HG03439 (cell line): Measurements from ENCODE around the gene GRIK4.

Experiments used
- ATAC-seq: cut with Tn5 transposase; IDR thresholded peaks from one replicate; pipeline ENCODE4 v1.9.1; 2021; ENCODE audit warnings: mild to moderate bottlenecking, moderate library complexity; ENCODE audit not compliant: unreplicated experiment

Gene GRIK4

GRCh38 chr11:120793806-120794479 is 282.4 kb downstream of the GRIK4 start:
- no peak for ATAC-seq

- no peak for ATAC-seq
Observed at GRCh38 chr11:120794748-120795147, 283.2 kb downstream of the GRIK4 start.

GRCh38 chr11:120795185-120795584 is 283.6 kb downstream of the GRIK4 start:
- ATAC-seq, result no peak

- ATAC-seq, result no peak
Observed at GRCh38 chr11:120797143-120797542, 285.6 kb downstream of the GRIK4 start.

GRCh38 chr11:120798854-120799253 is 287.3 kb downstream of the GRIK4 start:
- no peak for ATAC-seq

GRCh38 chr11:120800206-120800605 is 288.7 kb downstream of the GRIK4 start:
- no peak for ATAC-seq

DNA sequence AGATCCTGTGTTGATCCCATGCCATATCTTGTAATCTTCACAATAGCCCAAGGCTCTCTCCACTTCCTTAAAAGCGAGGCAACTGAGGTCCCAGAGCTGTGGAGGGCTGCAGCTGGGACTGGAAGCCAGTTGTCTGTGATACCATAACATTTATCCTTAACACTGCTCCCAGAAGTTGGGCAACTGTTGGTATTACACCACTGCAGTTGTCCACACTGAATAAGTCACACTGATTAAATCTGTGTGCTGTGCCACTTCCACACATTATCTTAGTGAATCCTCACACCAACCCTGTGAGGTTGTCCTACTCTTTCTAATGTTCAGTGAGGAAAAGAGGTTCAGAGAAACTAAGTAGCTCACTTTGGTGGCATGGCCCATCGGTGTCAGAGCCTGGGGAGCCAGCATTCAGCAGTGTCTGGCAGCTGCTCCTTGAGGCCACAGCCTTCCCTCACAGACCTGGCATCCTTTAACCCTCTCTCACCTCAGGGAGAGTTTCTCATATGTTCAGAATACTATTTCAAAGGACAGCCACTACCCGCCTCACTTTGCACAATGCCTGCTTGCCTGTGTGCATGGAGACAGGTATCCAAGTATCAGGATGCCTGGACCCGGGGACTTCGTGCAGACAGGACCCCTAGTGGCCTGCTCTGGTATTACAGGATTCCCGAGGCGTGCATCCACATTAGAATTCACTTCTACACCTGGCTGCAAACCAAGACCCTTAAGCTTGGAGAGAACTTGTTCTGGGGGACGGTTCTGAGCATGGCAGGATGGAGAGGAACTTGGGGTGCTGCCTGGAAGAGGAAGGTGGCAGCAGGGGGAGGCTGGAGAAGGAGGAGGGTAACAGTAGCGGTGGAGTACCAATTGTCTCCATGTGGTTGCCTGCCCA is 290.5 kb downstream of the GRIK4 start:
- ATAC-seq, result no peak

DNA sequence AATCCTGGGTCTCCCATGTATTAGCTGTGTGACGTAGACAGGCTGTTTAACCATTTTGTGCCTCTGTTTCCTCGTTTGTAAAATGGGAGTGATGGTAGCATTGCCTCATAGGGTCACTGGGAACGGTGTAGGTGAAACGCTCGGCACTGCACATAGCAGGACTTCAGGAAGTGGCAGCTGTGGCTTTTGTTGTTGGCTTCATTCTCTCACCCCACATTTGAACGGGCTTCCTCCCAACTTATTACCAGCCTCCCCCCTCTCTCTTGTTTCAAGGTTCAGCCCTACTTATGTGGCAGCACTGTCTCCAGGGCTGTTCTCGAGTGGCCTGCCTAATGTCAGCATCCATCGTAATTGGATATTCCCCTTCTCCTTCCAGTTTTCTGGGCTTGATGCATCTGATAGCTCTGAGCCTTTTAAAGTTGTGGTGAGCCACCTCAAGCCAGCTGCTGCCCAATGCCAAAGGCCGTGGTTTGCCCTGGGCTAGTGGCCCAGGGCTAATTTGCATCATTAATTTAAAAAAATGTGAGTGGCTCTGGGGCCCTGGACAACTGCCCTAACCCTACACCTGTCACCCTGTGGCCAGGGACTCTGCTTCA is 294.5 kb downstream of the GRIK4 start:
- no peak for ATAC-seq

GRCh38 chr11:120807414-120808150 is 296.0 kb downstream of the GRIK4 start:
- no peak for ATAC-seq

DNA sequence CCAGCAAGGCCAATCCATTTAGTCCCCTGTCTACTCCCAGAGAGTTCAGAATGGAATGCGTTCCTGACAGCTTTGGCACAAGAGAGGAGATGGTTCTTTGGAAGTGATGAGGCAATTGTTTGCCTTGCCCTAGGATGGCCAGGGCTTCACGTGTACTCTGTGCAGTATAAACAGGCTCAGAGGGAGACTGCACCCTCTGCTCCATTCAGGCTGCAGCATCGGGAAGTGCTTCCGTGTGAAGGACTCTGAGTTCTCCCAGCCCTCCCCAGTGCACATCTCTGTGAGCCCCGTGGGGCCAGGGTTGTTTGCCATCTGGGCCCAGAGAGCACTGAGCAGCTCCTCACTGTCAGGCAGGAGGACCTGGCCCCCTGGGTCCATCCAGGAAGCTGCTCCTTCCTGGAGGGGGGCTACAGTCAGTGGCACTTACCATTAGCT is 297.1 kb downstream of the GRIK4 start:
- no peak for ATAC-seq

DNA sequence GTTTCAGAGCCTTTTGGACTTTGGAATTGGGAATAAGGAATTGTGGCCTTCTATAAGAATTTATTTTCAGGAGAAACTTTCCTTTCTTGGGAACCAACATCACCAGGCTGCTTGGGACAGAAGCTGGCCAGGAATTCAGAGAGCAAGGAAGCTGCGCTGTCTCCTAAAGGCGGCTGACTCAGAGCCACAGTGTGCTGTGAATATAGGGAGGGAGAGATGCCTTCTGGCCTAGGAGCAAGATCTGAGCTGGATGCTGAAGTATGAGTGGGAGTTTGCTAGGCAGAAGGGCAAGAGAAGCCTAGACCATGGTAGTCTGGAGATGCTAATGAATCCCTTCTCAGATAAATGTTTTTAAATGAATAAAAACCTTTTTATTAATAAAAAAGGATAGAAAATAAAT is 298.7 kb downstream of the GRIK4 start:
- ATAC-seq, result no peak

DNA sequence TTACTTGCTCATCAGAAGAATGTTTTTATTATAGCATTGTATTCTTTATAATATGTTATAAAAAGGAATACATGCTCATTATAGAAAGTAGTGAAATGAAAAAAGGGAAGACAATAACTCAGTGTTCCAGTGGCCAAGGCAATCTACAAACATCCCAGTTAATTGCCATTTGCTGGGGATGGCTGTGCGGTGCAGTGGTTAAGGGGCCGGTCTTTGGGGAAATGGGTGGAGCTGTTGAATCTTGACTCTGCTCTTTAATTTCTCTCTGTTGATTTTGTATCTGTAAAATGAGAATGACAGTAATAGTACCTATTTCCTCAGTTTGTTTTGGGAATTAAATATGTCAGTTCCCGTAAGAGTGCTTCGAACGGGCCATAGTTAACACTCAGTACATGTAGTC is 299.7 kb downstream of the GRIK4 start:
- no peak for ATAC-seq

DNA sequence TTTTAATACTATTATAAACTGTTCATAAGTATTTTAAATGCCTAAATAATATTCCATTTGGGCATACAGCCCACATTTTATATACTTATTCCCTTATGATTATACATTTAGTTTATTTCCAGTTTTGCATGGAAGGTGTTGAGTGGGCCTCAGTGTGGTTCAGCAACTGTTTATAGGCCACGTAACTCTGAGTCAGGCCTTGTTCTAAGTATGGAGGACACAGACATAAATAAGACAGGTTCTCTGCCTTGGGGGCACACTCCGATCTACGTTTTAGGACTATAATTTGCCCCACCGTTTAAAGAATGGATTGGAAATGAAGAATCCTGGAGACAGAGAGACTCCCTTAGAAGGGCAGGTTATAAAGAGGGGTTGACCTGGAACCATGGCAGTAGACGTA is 300.2 kb downstream of the GRIK4 start:
- ATAC-seq, result no peak

- no peak for ATAC-seq
Observed at GRCh38 chr11:120814531-120815318, 303.2 kb downstream of the GRIK4 start.

DNA sequence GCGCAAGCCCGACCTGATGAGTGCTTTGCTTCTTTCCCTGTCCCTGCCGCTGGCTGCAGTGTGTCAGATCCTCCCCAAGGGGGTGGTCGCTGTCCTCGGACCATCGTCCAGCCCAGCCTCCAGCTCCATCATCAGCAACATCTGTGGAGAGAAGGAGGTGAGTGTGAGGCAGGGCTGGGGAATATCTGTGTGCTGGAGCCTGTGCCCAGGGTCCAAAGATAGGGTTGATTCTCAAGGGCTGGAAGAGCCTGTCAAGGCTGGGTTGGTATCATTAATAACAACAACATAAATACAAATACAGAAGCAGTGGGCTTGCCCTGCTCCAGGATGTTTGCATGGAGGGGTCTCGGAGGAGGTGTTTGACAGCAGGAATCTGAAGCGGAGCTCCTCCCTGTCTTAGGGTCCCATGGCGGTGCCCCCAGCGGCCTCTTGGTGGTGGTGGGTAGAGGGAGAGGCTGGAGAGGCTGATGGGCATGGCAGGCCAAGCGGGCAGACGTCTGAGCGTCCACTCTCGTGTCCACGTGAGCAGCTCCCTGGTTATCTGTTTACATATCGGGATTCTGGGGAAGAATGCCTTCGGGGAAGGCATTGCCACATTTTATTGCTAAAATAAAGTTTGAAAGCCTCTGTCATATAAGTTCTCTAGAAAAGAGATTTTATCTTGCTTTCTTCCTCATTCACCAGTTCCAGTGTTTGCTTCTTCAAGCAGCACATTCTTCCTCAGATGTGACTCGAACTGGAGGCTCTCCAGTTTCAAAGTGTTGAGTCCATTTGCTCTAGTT is 304.0 kb downstream of the GRIK4 start:
- no peak for ATAC-seq

GRCh38 chr11:120816176-120816575 is 304.6 kb downstream of the GRIK4 start:
- no peak for ATAC-seq

GRCh38 chr11:120816711-120817110 is 305.2 kb downstream of the GRIK4 start:
- no peak for ATAC-seq

- ATAC-seq, result no peak
Observed at GRCh38 chr11:120817158-120817557, 305.6 kb downstream of the GRIK4 start.

DNA sequence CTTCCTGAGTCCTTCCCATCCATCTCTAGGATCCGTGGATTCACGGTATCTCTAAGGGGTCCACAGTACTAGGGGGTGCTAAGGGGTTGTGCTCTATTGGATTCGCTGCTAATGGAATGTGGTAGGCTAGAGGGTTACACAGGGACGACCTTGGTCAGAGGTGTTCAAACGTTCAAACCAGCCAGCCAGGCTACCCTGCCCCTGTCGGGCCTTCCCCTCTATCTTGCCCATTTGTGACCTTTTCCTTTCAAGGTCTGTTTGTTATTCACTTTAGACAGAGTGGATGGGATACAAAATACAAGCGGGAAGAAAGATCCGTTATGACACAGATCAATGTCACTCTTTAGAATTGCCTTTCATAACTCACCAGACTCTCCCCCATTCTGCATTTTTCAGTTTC is 306.5 kb downstream of the GRIK4 start:
- ATAC-seq, result no peak

DNA sequence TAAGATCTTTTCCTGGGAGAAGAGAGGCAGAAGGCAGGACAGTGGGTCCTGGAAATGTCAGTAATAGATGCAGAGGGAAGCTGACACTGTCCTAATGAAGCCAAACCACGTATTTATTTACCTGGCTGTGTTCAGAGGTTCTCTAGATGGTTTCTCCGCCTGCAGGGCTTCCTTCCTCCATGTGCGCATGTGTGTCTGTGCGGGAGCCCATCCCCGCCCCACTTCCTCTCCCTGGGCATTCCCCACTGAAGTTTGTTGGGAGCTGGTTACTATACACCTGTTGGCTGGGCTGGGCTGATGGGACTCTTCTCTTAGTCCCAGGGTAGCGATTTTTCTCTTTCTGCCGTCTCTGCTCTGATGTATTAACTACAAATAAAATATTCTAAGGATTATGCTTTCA is 307.5 kb downstream of the GRIK4 start:
- ATAC-seq, result no peak
